Osteocyte (in vitro differentiated cells): ENCODE results near the gene PLD4. TPM values are rescaled to one million over a fixed set of nuclear protein-coding genes. Genes with fewer than 3 reads are reported as not detected.

Experiments used
- DNase-seq: peaks from one replicate; pipeline ENCODE4 v3.0.0; 2021; ENCODE audit warnings: mixed read lengths; ENCODE audit not compliant: unreplicated experiment; ENCODE audit errors: extremely low spot score
- H3K27ac Mint-ChIP-seq: one replicate; pipeline ENCODE4 v1.8.0; 2021; ENCODE audit warnings: mild to moderate bottlenecking, mixed read lengths; ENCODE audit not compliant: unreplicated experiment
- H3K27me3 Mint-ChIP-seq: one replicate; pipeline ENCODE4 v1.8.0; 2021; ENCODE audit warnings: mixed read lengths; ENCODE audit not compliant: unreplicated experiment
- H3K36me3 Mint-ChIP-seq: one replicate; pipeline ENCODE4 v1.8.0; 2021; ENCODE audit warnings: mixed read lengths; ENCODE audit not compliant: unreplicated experiment
- H3K4me1 Mint-ChIP-seq: one replicate; pipeline ENCODE4 v1.8.0; 2021; ENCODE audit warnings: mixed read lengths; ENCODE audit not compliant: unreplicated experiment
- H3K4me3 Mint-ChIP-seq: one replicate; pipeline ENCODE4 v1.8.0; 2021; ENCODE audit warnings: mild to moderate bottlenecking, moderate library complexity, mixed read lengths; ENCODE audit not compliant: unreplicated experiment
- H3K9me3 Mint-ChIP-seq: one replicate; pipeline ENCODE4 v1.8.0; 2021; ENCODE audit warnings: mixed read lengths; ENCODE audit not compliant: unreplicated experiment
- total RNA-seq: library from RNA; stranded (reverse); gene quantifications from 2 replicates; pipeline ENCODE4 v1.2.1, GENCODE V29; 2021
- TF ChIP-seq, protein P1 (sequence below): fragments of 200-600 bp; sonication (generic); IDR thresholded peaks from 2 replicates; pipeline ENCODE4 v1.5.0; 2021; ENCODE audit warnings: antibody characterized with exemption, mild to moderate bottlenecking, moderate library complexity

PLD4 gene
- total RNA-seq, 1 donor from 2014 or later, result 0.05 TPM

DNA sequence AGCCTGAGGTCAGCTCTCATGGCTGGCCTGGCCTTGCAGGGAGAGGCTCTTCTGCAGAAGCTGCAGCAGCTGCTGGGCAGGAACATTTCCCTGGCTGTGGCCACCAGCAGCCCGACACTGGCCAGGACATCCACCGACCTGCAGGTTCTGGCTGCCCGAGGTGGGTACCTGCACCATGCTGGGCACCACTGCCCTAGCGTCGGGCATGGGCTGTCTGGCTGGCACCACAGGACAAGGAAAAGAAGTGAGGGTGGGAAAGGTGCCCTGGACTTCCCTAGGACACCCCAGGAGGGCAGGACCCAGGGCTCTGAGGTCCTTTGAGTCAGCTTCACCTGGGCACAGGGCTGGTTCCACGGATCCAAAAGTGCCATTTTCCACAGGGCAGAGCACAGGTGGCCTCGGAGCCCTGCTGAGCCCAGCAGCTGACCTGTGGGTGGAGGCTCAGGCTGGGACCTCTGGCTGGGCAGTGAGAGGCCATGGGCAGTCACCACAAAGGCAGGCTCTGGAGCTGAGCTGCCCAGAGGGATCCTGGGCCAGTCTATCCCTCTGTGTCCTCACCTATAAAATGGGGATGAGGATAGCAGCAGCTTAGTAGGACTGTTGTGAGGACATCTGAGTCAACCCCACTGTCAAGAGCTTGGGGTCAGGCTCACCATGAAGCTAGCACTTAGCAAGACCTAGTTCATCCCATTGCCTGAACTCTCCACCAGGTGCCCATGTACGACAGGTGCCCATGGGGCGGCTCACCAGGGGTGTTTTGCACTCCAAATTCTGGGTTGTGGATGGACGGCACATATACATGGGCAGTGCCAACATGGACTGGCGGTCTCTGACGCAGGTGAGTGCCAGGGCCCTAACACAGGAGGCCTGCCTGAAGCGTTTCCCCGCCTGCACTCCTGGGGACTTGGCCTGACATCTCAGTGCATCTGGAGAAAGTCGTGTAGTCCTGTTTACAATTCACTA, 4.9 kb downstream of the PLD4 start:
- Mint-ChIP-seq H3K9me3 (no peaks in the 10 kb centered on the region), H3K4me3 (no peak overlapping the region)

DNA sequence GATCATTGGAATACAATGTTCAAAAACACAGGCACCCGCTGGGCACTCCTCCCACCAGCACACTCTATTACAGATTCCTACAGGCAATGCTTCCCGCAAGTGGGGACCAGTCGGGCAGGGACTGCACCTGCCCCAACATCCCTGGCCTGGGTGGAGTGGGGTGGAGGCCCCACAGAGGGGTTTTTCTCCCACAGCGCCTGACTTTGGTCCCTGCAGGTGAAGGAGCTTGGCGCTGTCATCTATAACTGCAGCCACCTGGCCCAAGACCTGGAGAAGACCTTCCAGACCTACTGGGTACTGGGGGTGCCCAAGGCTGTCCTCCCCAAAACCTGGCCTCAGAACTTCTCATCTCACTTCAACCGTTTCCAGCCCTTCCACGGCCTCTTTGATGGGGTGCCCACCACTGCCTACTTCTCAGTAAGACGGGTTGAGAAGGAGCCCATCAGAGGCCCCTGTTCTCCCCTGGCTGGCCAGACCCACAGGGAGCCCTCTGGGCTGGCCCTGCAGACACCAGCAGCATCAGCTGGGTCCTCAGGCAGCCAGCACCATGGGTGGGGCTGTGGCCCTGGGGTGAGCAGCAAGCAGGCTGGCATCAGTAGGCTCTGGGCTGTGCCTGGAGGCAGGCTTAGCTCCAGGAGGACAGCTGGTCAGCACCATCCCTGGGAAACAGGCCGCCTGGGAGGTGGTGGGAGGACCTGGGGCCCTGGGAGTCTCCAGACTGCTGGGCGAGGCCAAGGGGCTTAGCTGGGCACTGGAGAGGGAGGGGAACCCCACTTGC, 6.0 kb downstream of the PLD4 start:
- H3K27me3 Mint-ChIP-seq, result no peaks in the 10 kb centered on the region
- no peak overlapping the region for H3K27ac Mint-ChIP-seq
- TF ChIP-seq, protein P1, sequence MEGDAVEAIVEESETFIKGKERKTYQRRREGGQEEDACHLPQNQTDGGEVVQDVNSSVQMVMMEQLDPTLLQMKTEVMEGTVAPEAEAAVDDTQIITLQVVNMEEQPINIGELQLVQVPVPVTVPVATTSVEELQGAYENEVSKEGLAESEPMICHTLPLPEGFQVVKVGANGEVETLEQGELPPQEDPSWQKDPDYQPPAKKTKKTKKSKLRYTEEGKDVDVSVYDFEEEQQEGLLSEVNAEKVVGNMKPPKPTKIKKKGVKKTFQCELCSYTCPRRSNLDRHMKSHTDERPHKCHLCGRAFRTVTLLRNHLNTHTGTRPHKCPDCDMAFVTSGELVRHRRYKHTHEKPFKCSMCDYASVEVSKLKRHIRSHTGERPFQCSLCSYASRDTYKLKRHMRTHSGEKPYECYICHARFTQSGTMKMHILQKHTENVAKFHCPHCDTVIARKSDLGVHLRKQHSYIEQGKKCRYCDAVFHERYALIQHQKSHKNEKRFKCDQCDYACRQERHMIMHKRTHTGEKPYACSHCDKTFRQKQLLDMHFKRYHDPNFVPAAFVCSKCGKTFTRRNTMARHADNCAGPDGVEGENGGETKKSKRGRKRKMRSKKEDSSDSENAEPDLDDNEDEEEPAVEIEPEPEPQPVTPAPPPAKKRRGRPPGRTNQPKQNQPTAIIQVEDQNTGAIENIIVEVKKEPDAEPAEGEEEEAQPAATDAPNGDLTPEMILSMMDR, result no peak
- H3K36me3 Mint-ChIP-seq, result no peaks in the 10 kb centered on the region
- peaks cover 8% of the 10 kb centered on the region for H3K4me1 Mint-ChIP-seq
- H3K4me3 Mint-ChIP-seq, result no peak overlapping the region
- no peaks in the 10 kb centered on the region for H3K9me3 Mint-ChIP-seq
- DNase-seq, result no peak

More for the DNA sequence above, 4.9 kb downstream of the PLD4 start:
- TF ChIP-seq, protein P1, result no peak
- Mint-ChIP-seq H3K36me3 (no peaks in the 10 kb centered on the region), H3K27me3 (no peaks in the 10 kb centered on the region), H3K27ac (no peak overlapping the region), H3K4me1 (peaks cover 7% of the 10 kb centered on the region)
- no peak for DNase-seq

DNA sequence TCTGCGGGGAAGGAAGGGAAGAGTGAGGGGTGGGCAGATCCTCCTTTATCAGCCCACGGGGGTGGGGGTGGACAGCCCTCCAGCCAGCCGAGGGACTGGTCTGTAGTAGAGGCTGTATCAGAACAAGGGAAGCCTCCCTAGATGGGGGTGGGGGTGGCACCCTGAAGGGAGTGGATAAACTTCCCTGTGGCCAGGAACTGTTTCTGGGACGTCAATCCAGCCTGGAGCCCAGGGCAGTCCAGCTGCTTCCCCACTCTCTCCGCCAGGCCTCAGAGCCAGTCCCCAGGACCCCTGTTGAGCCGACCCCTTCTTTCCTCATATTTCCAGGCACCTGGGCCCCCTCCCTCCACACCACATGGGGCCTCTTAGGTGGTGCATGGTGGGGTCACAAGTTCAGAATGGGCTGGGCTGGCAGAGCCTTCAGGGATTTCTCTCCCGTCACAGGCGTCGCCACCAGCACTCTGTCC, 6.7 kb downstream of the PLD4 start:
- Mint-ChIP-seq H3K4me1 (peaks cover 6% of the 10 kb centered on the region), H3K27ac (no peak overlapping the region), H3K27me3 (no peaks in the 10 kb centered on the region), H3K36me3 (no peaks in the 10 kb centered on the region), H3K9me3 (no peaks in the 10 kb centered on the region), H3K4me3 (no peak overlapping the region)
- no peak for DNase-seq
- TF ChIP-seq, protein P1, result no peak

DNA sequence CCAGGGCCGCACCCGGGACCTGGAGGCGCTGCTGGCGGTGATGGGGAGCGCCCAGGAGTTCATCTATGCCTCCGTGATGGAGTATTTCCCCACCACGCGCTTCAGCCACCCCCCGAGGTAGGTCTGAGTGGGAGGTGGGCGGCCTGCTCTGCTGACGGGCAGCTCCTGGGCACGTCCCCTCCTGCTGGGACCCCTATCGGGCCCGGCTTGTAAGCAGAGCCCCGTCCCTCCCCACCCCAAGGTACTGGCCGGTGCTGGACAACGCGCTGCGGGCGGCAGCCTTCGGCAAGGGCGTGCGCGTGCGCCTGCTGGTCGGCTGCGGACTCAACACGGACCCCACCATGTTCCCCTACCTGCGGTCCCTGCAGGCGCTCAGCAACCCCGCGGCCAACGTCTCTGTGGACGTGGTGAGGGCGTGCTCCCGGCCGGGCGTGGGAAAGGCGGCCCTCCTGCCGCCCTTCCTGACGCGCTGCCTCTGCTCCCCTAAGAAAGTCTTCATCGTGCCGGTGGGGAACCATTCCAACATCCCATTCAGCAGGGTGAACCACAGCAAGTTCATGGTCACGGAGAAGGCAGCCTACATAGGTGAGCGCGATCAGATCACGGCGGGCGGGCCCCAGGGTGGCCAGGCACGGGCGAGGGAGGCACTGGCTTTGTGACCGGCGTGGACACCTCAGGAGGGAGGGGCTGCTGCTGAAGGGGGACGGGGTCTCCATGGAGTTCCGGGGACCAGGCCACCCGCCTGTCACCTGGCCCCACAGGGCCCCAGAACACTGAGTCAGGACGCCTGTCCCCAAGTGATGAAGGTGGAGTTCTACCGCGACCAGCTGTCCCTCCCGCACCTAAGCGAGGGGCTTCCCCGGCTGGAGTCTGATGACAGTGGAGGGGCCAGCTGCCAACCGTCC, 7.3 kb downstream of the PLD4 start:
- no peak for DNase-seq
- no peak overlapping the region for H3K27ac Mint-ChIP-seq
- H3K36me3 Mint-ChIP-seq, result no peaks in the 10 kb centered on the region
- peaks cover 6% of the 10 kb centered on the region for H3K4me1 Mint-ChIP-seq
- H3K4me3 Mint-ChIP-seq, result peak overlapping the region; percentile 22
- H3K9me3 Mint-ChIP-seq, result no peaks in the 10 kb centered on the region
- TF ChIP-seq, protein P1, result no peak
- no peaks in the 10 kb centered on the region for H3K27me3 Mint-ChIP-seq
